Endothelial cell of umbilical vein (primary cell): ENCODE data around the gene RAPGEF3. TPM values are rescaled to one million over a fixed set of nuclear protein-coding genes. Genes with fewer than 3 reads are reported as not detected.

ENCODE experiments used
- BruUV-seq: library from RNA; stranded (reverse); fragments of 400-500 nt; replicated peaks from 2 replicates; lab custom pipeline; 2021; lab: Mats Ljungman, UMichigan
- CTCF ChIA-PET: fragments of 300-600, 350-600 bp; sonication (Branson Sonifier 250); formaldehyde crosslinking; loops from one replicate; lab custom pipeline; 2021; ENCODE audit warnings: antibody characterized with exemption, inconsistent platforms; lab: Charles Lee
- POLR2A ChIA-PET: fragments of 300-600, 350-600 bp; sonication (Branson Sonifier 250); formaldehyde crosslinking; loops from one replicate; lab custom pipeline; 2021; ENCODE audit warnings: antibody characterized with exemption, inconsistent platforms; lab: Charles Lee
- DNase-seq: peaks from one replicate; pipeline ENCODE4 v3.0.0-alpha.2; 2011; ENCODE audit warnings: low read depth, low spot score
- FAIRE-seq: peaks from 2 replicates; lab custom pipeline; 2011; peaks lifted over from hg19 to GRCh38; lab: Jason Lieb, UNC
- H2AFZ ChIP-seq: 2 replicates; pipeline ENCODE4 v1.6.0; 2012; ENCODE audit warnings: low read depth, low read length, control low read depth, inconsistent platforms
- H3K27ac ChIP-seq: 2 replicates; pipeline ENCODE4 v1.5.1; 2011; ENCODE audit warnings: low read depth, mild to moderate bottlenecking, control low read depth, low read length, moderate library complexity; ENCODE audit not compliant: insufficient read depth
- H3K27me3 ChIP-seq, 2 experiments: 2 replicates each; pipeline versions ENCODE4 v1.6.0 to v1.6.1; 2011; ENCODE audit warnings: low read length in 2 of 2, mixed read lengths in 1 of 2; ENCODE audit not compliant: control insufficient read depth in 2 of 2, insufficient read depth in 2 of 2
- H3K36me3 ChIP-seq, 2 experiments: 2 replicates in 1 of 2; 3 replicates in 1 of 2; pipeline ENCODE4 v1.5.1; 2011; ENCODE audit warnings: low read length in 2 of 2, mild to moderate bottlenecking in 1 of 2, moderate library complexity in 1 of 2; ENCODE audit not compliant: control insufficient read depth in 2 of 2, insufficient read depth in 2 of 2; ENCODE audit errors: extremely low read depth in 1 of 2
- H3K4me1 ChIP-seq: 3 replicates; pipeline ENCODE4 v1.5.1; 2011; ENCODE audit warnings: mild to moderate bottlenecking, low read length; ENCODE audit not compliant: control insufficient read depth, insufficient read depth; ENCODE audit errors: extremely low read depth
- H3K4me2 ChIP-seq: 2 replicates; pipeline ENCODE4 v1.6.1; 2011; ENCODE audit warnings: low read length, control low read depth, mixed read lengths; ENCODE audit not compliant: insufficient read depth
- H3K4me3 ChIP-seq, 3 experiments: fragments of 200-600 bp in 1 of 3; sonication (generic), shearing (Covaris generic) in 1 of 3; replicated peaks in 1 of 3; 2 replicates each; pipeline ENCODE4 v1.5.1; 2011 to 2016; ENCODE audit warnings: control low read depth in 3 of 3, low read length in 3 of 3, mild to moderate bottlenecking in 2 of 3, inconsistent platforms in 1 of 3, low read depth in 1 of 3, moderate library complexity in 1 of 3; ENCODE audit not compliant: insufficient read depth in 1 of 3
- H3K79me2 ChIP-seq: 2 replicates; pipeline ENCODE4 v1.6.0; 2012; ENCODE audit warnings: low read length, inconsistent platforms; ENCODE audit not compliant: control insufficient read depth, insufficient read depth
- H3K9ac ChIP-seq: replicated peaks from 2 replicates; pipeline ENCODE3; 2011; ENCODE audit warnings: low read length, control low read depth; ENCODE audit not compliant: insufficient read depth; ENCODE audit errors: extremely low read depth
- H3K9me1 ChIP-seq: replicated peaks from 3 replicates; pipeline ENCODE4 v1.6.0; 2011; ENCODE audit warnings: mild to moderate bottlenecking, low read length; ENCODE audit not compliant: control insufficient read depth, insufficient read depth; ENCODE audit errors: extremely low read depth
- H3K9me3 ChIP-seq: replicated peaks from 2 replicates; pipeline ENCODE4 v1.5.1; 2012; ENCODE audit warnings: low read length, inconsistent platforms; ENCODE audit not compliant: control insufficient read depth, insufficient read depth
- H4K20me1 ChIP-seq: replicated peaks from 2 replicates; pipeline ENCODE3; 2011; ENCODE audit warnings: mild to moderate bottlenecking, low read length; ENCODE audit not compliant: control insufficient read depth, insufficient read depth; ENCODE audit errors: extremely low read depth
- EZH2 ChIP-seq: IDR thresholded peaks from 2 replicates; pipeline ENCODE4 v1.6.1; 2012; ENCODE audit warnings: borderline replicate concordance, low read depth, mild to moderate bottlenecking, moderate library complexity, low read length, inconsistent platforms; ENCODE audit not compliant: severe bottlenecking
- FOS ChIP-seq: IDR thresholded peaks from 2 replicates; pipeline ENCODE4 v1.6.1; 2011; ENCODE audit warnings: mild to moderate bottlenecking, low read length, moderate library complexity, borderline replicate concordance; ENCODE audit not compliant: insufficient read depth
- GATA2 ChIP-seq: IDR thresholded peaks from 2 replicates; pipeline ENCODE4 v1.7.0; 2011; ENCODE audit warnings: low read depth, mild to moderate bottlenecking, moderate library complexity, mixed read lengths, low read length; ENCODE audit not compliant: insufficient read length, insufficient read depth
- JUN ChIP-seq: IDR thresholded peaks from 2 replicates; pipeline ENCODE4 v1.6.1; 2011; ENCODE audit warnings: borderline replicate concordance, low read depth; ENCODE audit not compliant: insufficient read length, insufficient read depth
- MYC ChIP-seq: IDR thresholded peaks from one replicate; pipeline ENCODE4 v1.6.1; 2011; ENCODE audit warnings: mild to moderate bottlenecking, low read depth, low read length
- POLR2A ChIP-seq: IDR thresholded peaks from 2 replicates; pipeline ENCODE4 v1.6.1; 2012; ENCODE audit warnings: low read depth, mild to moderate bottlenecking, control low read depth, low read length
- POLR2AphosphoS5 ChIP-seq: IDR thresholded peaks from 2 replicates; pipeline ENCODE4 v1.6.1; 2012; ENCODE audit warnings: low read depth, mild to moderate bottlenecking, control low read depth, low read length, moderate library complexity; ENCODE audit not compliant: insufficient read depth
- dilution Hi-C: fragments of 300-500 bp; cut with MboI; formaldehyde crosslinking; loops from one replicate; pipeline ENCODE4 v1.15.0; 2019; ENCODE audit warnings: low sequenced_read_pairs; ENCODE audit not compliant: extremely low pct_ligation_motif_present
- intact Hi-C: fragments of 100-400 bp; cut with micrococcal nuclease; formaldehyde crosslinking; loops from one replicate; pipeline ENCODE4 v1.10.0; 2022
- polyA plus RNA-seq, 4 experiments: library from polyadenylated mRNA; depleted of rRNA in 3 of 4; stranded (reverse) in 3 of 4; unstranded in 1 of 4; fragments of >200 nt; gene quantifications; 2 replicates each; pipeline versions ENCODE4 v1.2.1 to v1.2.3, GENCODE V29; 2011 to 2012; ENCODE audit warnings: missing spikeins in 1 of 4
- total RNA-seq: library from RNA; stranded (reverse); gene quantifications from 2 replicates; pipeline ENCODE4 v1.2.3, GENCODE V29; 2021
- TF ChIP-seq, protein P1 (sequence below), 2 donors: IDR thresholded peaks; 1 replicate in 1 of 2; 2 replicates in 1 of 2; pipeline ENCODE4 v1.5.1; 2011; ENCODE audit warnings: low read length in 2 of 2, mild to moderate bottlenecking in 2 of 2, moderate library complexity in 2 of 2, control low read depth in 1 of 2, inconsistent platforms in 1 of 2, low read depth in 1 of 2; ENCODE audit not compliant: insufficient read depth in 1 of 2; ENCODE audit errors: extremely low read depth in 1 of 2
- TF ChIP-seq, protein P2 (sequence below): IDR thresholded peaks from 2 replicates; pipeline ENCODE4 v1.6.1; 2011; ENCODE audit not compliant: insufficient read depth, insufficient read length

Gene RAPGEF3
- total and polyA plus RNA-seq, 2 donors (not counting 3 experiments of a cell fraction or from before 2014, with no cell fraction given), result 34.5 to 55.1 TPM

DNA sequence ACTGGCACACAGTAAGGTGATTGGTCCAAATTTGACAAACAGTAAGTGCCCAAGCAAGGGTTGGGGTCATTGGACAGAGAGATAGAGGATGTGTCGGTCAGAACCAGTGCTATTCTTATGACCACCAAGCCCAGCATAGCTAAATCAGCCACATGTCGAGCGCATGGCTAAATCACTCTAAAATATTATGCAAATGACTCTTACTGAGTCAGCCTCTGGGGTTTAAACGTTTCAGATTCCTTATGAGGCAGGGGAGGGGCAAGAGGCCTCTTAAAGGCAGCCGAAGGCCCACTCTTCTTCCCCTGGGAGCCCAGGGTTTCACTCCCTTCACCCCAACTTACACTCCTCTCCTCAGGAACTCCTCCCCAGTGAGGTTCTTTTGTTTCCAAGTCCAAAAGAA is 32.8 kb downstream of the RAPGEF3 start:
- Histone ChIP-seq H4K20me1 (no peaks in the 10 kb centered on the region), H3K4me1 (no peaks in the 10 kb centered on the region), H3K4me3 (no peak overlapping the region), H3K4me2 (no peak overlapping the region), H3K27me3 (no peaks in the 10 kb centered on the region), H3K9ac (no peak overlapping the region), H3K79me2 (no peaks in the 10 kb centered on the region), H3K36me3 (no peaks in the 10 kb centered on the region), H3K9me1 (no peaks in the 10 kb centered on the region), H3K27ac (no peak overlapping the region), H3K9me3 (no peaks in the 10 kb centered on the region), H2AFZ (no peak overlapping the region)
- intact Hi-C loops (no loop called here), dilution Hi-C loops (no loop called here)
- TF ChIP-seq POLR2A, result no peak
- TF ChIP-seq JUN, result no peak
- no peak for TF ChIP-seq POLR2AphosphoS5
- TF ChIP-seq, protein P1, sequence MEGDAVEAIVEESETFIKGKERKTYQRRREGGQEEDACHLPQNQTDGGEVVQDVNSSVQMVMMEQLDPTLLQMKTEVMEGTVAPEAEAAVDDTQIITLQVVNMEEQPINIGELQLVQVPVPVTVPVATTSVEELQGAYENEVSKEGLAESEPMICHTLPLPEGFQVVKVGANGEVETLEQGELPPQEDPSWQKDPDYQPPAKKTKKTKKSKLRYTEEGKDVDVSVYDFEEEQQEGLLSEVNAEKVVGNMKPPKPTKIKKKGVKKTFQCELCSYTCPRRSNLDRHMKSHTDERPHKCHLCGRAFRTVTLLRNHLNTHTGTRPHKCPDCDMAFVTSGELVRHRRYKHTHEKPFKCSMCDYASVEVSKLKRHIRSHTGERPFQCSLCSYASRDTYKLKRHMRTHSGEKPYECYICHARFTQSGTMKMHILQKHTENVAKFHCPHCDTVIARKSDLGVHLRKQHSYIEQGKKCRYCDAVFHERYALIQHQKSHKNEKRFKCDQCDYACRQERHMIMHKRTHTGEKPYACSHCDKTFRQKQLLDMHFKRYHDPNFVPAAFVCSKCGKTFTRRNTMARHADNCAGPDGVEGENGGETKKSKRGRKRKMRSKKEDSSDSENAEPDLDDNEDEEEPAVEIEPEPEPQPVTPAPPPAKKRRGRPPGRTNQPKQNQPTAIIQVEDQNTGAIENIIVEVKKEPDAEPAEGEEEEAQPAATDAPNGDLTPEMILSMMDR (IDR thresholded peaks at IDR 0.05; ENCODE audit: extremely low read depth in 1 of 2, insufficient read depth in 1 of 2, low read depth in 1 of 2, low read length in 2 of 2), result no peak
- TF ChIP-seq EZH2, result no peak
- no peak for TF ChIP-seq GATA2
- TF ChIP-seq, protein P2, sequence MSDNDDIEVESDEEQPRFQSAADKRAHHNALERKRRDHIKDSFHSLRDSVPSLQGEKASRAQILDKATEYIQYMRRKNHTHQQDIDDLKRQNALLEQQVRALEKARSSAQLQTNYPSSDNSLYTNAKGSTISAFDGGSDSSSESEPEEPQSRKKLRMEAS, result no peak
- TF ChIP-seq FOS, result no peak
- no peak for TF ChIP-seq MYC
- no TSS peak for BruUV-seq
- ChIA-PET CTCF (interaction anchor here (0.8 to 3.4 kb wide), 4 partner anchors 15 to 113 kb away, joined by 4 to 15 read pairs (median 5); no protein-coding TSS in a partner anchor), POLR2A (no interaction called here)
- FAIRE-seq (no peak), DNase-seq (no peak)
